ENCODE data around the gene KLHDC3. TPM values are rescaled to one million over a fixed set of nuclear protein-coding genes. Genes with fewer than 3 reads are reported as not detected.
A peak's percentile ranks its signal among the peaks of the same experiment; 100 is the strongest.

KLHDC3 gene
- total and polyA plus RNA-seq, 2 of the 13 experiments (the other 11 are each of a cell fraction or from before 2014, with no cell fraction given) = 78.3 to 91.5 TPM

- no peak for TF ChIP-seq SKIL (CRISPR knock-in tag; IDR thresholded peaks at IDR 0.05; ENCODE audit: borderline replicate concordance)
- no peak for TF ChIP-seq HOXA7 (CRISPR knock-in tag; IDR thresholded peaks at IDR 0.05)
- TF ChIP-seq POLR2A (IDR thresholded peaks at IDR 0.05; ENCODE audit: insufficient read depth in 1 of 2, low read depth in 2 of 2, low read length in 2 of 2) = 0 out of 4 replicates have a peak, but pooled peaks of 1 of the 2 experiments have one; percentile 18
- no peak for TF ChIP-seq ZNF451 (CRISPR knock-in tag; IDR thresholded peaks at IDR 0.05)
- TF ChIP-seq CREB3 (CRISPR knock-in tag; IDR thresholded peaks at IDR 0.05) = no peak
- TF ChIP-seq ZBTB38 (CRISPR knock-in tag; IDR thresholded peaks at IDR 0.05) = no peak; the same call in 1 of the 2 replicates
- TF ChIP-seq POLR2AphosphoS5 (IDR thresholded peaks at IDR 0.05; ENCODE audit: low read depth, low read length) = peak; percentile 7; the same call in 1 of the 2 replicates
- TF ChIP-seq ZNF724P (CRISPR knock-in tag; IDR thresholded peaks at IDR 0.05; ENCODE audit: borderline replicate concordance) = no peak
- no peak for TF ChIP-seq NFYB (CRISPR knock-in tag; IDR thresholded peaks at IDR 0.05)
- TF ChIP-seq TRIM24 (CRISPR knock-in tag; IDR thresholded peaks at IDR 0.05) = no peak
- no peak for TF ChIP-seq MLLT10 (CRISPR knock-in tag; IDR thresholded peaks at IDR 0.05)
- TF ChIP-seq EED (CRISPR knock-in tag; IDR thresholded peaks at IDR 0.05) = 0 out of 2 replicates have a peak, but pooled peaks have one; percentile 20
- TF ChIP-seq ZNF33A (CRISPR knock-in tag; IDR thresholded peaks at IDR 0.05; ENCODE audit: borderline replicate concordance) = no peak
- TF ChIP-seq NBN (conservative IDR thresholded peaks at IDR 0.05) = no peak
- TF ChIP-seq SPEN (CRISPR knock-in tag; IDR thresholded peaks at IDR 0.05; ENCODE audit: low read depth) = no peak
- 0 out of 2 replicates have a peak, but pooled peaks have one; percentile 12 for TF ChIP-seq ZFP37 (CRISPR knock-in tag; IDR thresholded peaks at IDR 0.05; ENCODE audit: borderline replicate concordance)
- no peak for TF ChIP-seq HNRNPL (IDR thresholded peaks at IDR 0.05; ENCODE audit: low read depth, low read length)
- TF ChIP-seq KDM5B (CRISPR knock-in tag; IDR thresholded peaks at IDR 0.05; ENCODE audit: borderline replicate concordance) = no peak
- TF ChIP-seq THRA (CRISPR knock-in tag; IDR thresholded peaks at IDR 0.05; ENCODE audit: borderline replicate concordance) = no peak; the same call in 1 of the 2 replicates
- no peak for TF ChIP-seq JUNB (CRISPR knock-in tag; IDR thresholded peaks at IDR 0.05; ENCODE audit: borderline replicate concordance)
- TF ChIP-seq ZNF18 (CRISPR knock-in tag; IDR thresholded peaks at IDR 0.05; ENCODE audit: insufficient replicate concordance) = no peak
- no peak for TF ChIP-seq RFX5 (IDR thresholded peaks at IDR 0.05; ENCODE audit: low read depth, low read length)
- no peak for TF ChIP-seq ZNF615 (CRISPR knock-in tag; IDR thresholded peaks at IDR 0.05; ENCODE audit: borderline replicate concordance)
- TF ChIP-seq ZC3H4 (CRISPR knock-in tag; IDR thresholded peaks at IDR 0.05; ENCODE audit: borderline replicate concordance) = no peak
Observed at GRCh38 chr6:43013097-43013842, 779 bp upstream of the KLHDC3 start (continued).
